Neural cell (in vitro differentiated cells): Measurements from ENCODE around the gene C13orf46. TPM values are rescaled to one million over a fixed set of nuclear protein-coding genes. Genes with fewer than 3 reads are reported as not detected.

Experiments used
- H2AFZ ChIP-seq: fragments of 200-600, 300-800 bp; sonication (generic), shearing (Covaris generic); 2 replicates; pipeline ENCODE4 v1.6.0; 2014; ENCODE audit warnings: low read depth, mild to moderate bottlenecking, antibody characterized with exemption, low read length, moderate library complexity
- H3F3A ChIP-seq: fragments of 200-600 bp; shearing (Covaris generic); 2 replicates; pipeline ENCODE4 v1.6.1; 2016; ENCODE audit warnings: mild to moderate bottlenecking, moderate library complexity, mixed read lengths, antibody characterized with exemption, low read length; ENCODE audit not compliant: insufficient read depth, poor library complexity, severe bottlenecking
- H3K27ac ChIP-seq: fragments of 200-600, 300-800 bp; sonication (generic), shearing (Covaris generic); 2 replicates; pipeline ENCODE4 v1.5.1; 2014; ENCODE audit warnings: mild to moderate bottlenecking, low read length, moderate library complexity
- H3K27me3 ChIP-seq: fragments of 300-800, 200-600 bp; sonication (generic), shearing (Covaris generic); 2 replicates; pipeline ENCODE4 v1.6.0; 2014; ENCODE audit warnings: mild to moderate bottlenecking, low read depth, low read length, moderate library complexity; ENCODE audit not compliant: insufficient read depth
- H3K36me3 ChIP-seq: fragments of 300-800, 200-600 bp; sonication (generic), shearing (Covaris generic); 2 replicates; pipeline ENCODE4 v1.5.1; 2014; ENCODE audit warnings: mild to moderate bottlenecking, antibody characterized with exemption, low read length, moderate library complexity; ENCODE audit not compliant: insufficient read depth
- H3K4me2 ChIP-seq: fragments of 300-800, 200-600 bp; sonication (generic), shearing (Covaris generic); 2 replicates; pipeline ENCODE4 v1.6.0; 2014; ENCODE audit warnings: mild to moderate bottlenecking, low read length
- H3K4me3 ChIP-seq: fragments of 300-800, 200-600 bp; sonication (generic), shearing (Covaris generic); 2 replicates; pipeline ENCODE4 v1.5.1; 2014; ENCODE audit warnings: mild to moderate bottlenecking, low read length, moderate library complexity
- H3K79me2 ChIP-seq: fragments of 200-600 bp; shearing (Covaris generic); replicated peaks from 2 replicates; pipeline ENCODE4 v1.6.0; 2014; ENCODE audit warnings: mild to moderate bottlenecking, low read length, moderate library complexity; ENCODE audit not compliant: insufficient read depth
- H3K9ac ChIP-seq: fragments of 300-800, 200-600 bp; sonication (generic), shearing (Covaris generic); 2 replicates; pipeline ENCODE4 v1.6.1; 2016; ENCODE audit warnings: mild to moderate bottlenecking, low read length, mixed read lengths
- H3K9me2 ChIP-seq: fragments of 200-600 bp; shearing (Covaris generic); 2 replicates; pipeline ENCODE4 v1.6.1; 2016; ENCODE audit warnings: mild to moderate bottlenecking, low read length, mixed read lengths; ENCODE audit not compliant: insufficient read depth
- H3K9me3 ChIP-seq: fragments of 200-600, 300-800 bp; sonication (generic), shearing (Covaris generic); 2 replicates; pipeline ENCODE4 v1.6.1; 2016; ENCODE audit warnings: mild to moderate bottlenecking, mixed run types, low read length, moderate library complexity, mixed read lengths
- H4K20me1 ChIP-seq: fragments of 200-600 bp; shearing (Covaris generic); 2 replicates; pipeline ENCODE4 v1.6.1; 2016; ENCODE audit warnings: mild to moderate bottlenecking, mixed run types; ENCODE audit not compliant: insufficient read depth
- CTCF ChIP-seq: fragments of 450-650 bp; IDR thresholded peaks from 2 replicates; pipeline ENCODE4 v1.5.1; 2014; ENCODE audit warnings: antibody characterized with exemption, mild to moderate bottlenecking, moderate library complexity; ENCODE audit not compliant: poor library complexity, severe bottlenecking
- EP300 ChIP-seq: fragments of 450-650 bp; conservative IDR thresholded peaks from 2 replicates; pipeline ENCODE4 v1.6.1; 2014; ENCODE audit warnings: antibody characterized with exemption, mild to moderate bottlenecking, moderate library complexity; ENCODE audit not compliant: poor library complexity, severe bottlenecking
- EZH2 ChIP-seq: fragments of 200-600, 300-800 bp; shearing (Covaris generic), sonication (generic); IDR thresholded peaks from 2 replicates; pipeline ENCODE4 v1.6.1; 2014; ENCODE audit warnings: antibody characterized with exemption, low read length, borderline replicate concordance, mild to moderate bottlenecking; ENCODE audit not compliant: insufficient read depth, poor library complexity, severe bottlenecking
- MXI1 ChIP-seq: fragments of 450-650 bp; conservative IDR thresholded peaks from 2 replicates; pipeline ENCODE4 v1.6.1; 2014; ENCODE audit warnings: antibody characterized with exemption, mild to moderate bottlenecking; ENCODE audit not compliant: poor library complexity, severe bottlenecking
- POLR2AphosphoS5 ChIP-seq: IDR thresholded peaks from 2 replicates; pipeline ENCODE4 v1.6.1; 2012
- RAD21 ChIP-seq: fragments of 450-650 bp; conservative IDR thresholded peaks from 2 replicates; pipeline ENCODE4 v1.6.1; 2014; ENCODE audit warnings: antibody characterized with exemption, mild to moderate bottlenecking, moderate library complexity
- REST ChIP-seq: IDR thresholded peaks from 2 replicates; pipeline ENCODE4 v1.6.1; 2012; ENCODE audit warnings: borderline replicate concordance
- SMC3 ChIP-seq: fragments of 450-650 bp; conservative IDR thresholded peaks from 2 replicates; pipeline ENCODE4 v1.6.1; 2014; ENCODE audit warnings: antibody characterized with exemption, mild to moderate bottlenecking, moderate library complexity; ENCODE audit not compliant: poor library complexity
- TAF1 ChIP-seq: IDR thresholded peaks from 2 replicates; pipeline ENCODE4 v1.6.1; 2012; ENCODE audit warnings: low read depth
- polyA plus RNA-seq: library from polyadenylated mRNA; depleted of rRNA; stranded (reverse); fragments of >200 nt; gene quantifications from 2 replicates; pipeline ENCODE4 v1.2.3, GENCODE V29; 2014

C13orf46 gene
- polyA plus RNA-seq, 1 donor from 2014 or later, result not detected

- no peaks in the 10 kb centered on the region for H3F3A ChIP-seq
- H3K9ac ChIP-seq, result no peak overlapping the region
- no peaks in the 10 kb centered on the region for H3K9me3 ChIP-seq
- H3K4me3 ChIP-seq, result no peak overlapping the region
- H4K20me1 ChIP-seq, result no peaks in the 10 kb centered on the region
- H3K9me2 ChIP-seq, result no peaks in the 10 kb centered on the region
- no peak overlapping the region for H3K27ac ChIP-seq
- no peaks in the 10 kb centered on the region for H3K27me3 ChIP-seq
- no peaks in the 10 kb centered on the region for H3K79me2 ChIP-seq
- no peak overlapping the region for H3K4me2 ChIP-seq
- H3K36me3 ChIP-seq, result no peaks in the 10 kb centered on the region
- no peak for TF ChIP-seq MXI1
- TF ChIP-seq SMC3, result no peak
- TF ChIP-seq POLR2AphosphoS5, result no peak
- H2AFZ ChIP-seq, result no peak overlapping the region
These were observed 15.5 kb downstream of the C13orf46 start for GRCh38 chr13:113958373-113958772.

- no peaks in the 10 kb centered on the region for H3K9me2 ChIP-seq
- no peaks in the 10 kb centered on the region for H3K36me3 ChIP-seq
- no peak overlapping the region for H3K4me2 ChIP-seq
- H3F3A ChIP-seq, result no peaks in the 10 kb centered on the region
- H2AFZ ChIP-seq, result no peak overlapping the region
- no peaks in the 10 kb centered on the region for H4K20me1 ChIP-seq
- no peaks in the 10 kb centered on the region for H3K79me2 ChIP-seq
- H3K27me3 ChIP-seq, result no peaks in the 10 kb centered on the region
- no peak overlapping the region for H3K27ac ChIP-seq
- H3K9me3 ChIP-seq, result no peaks in the 10 kb centered on the region
- no peak overlapping the region for H3K9ac ChIP-seq
- no peak for TF ChIP-seq MXI1
- TF ChIP-seq RAD21, result no peak
- no peak for TF ChIP-seq CTCF
- TF ChIP-seq REST, result no peak
- TF ChIP-seq TAF1, result no peak
- TF ChIP-seq EP300, result no peak
- TF ChIP-seq EZH2, result no peak
- no peak for TF ChIP-seq POLR2AphosphoS5
- TF ChIP-seq SMC3, result no peak
- no peak overlapping the region for H3K4me3 ChIP-seq
These were observed 17.3 kb downstream of the C13orf46 start for GRCh38 chr13:113956571-113956970.

- TF ChIP-seq EZH2 (no peak), EP300 (no peak), REST (no peak), TAF1 (no peak), SMC3 (no peak), CTCF (no peak), MXI1 (no peak), RAD21 (no peak), POLR2AphosphoS5 (no peak)
- Histone ChIP-seq H3F3A (no peaks in the 10 kb centered on the region), H3K36me3 (no peaks in the 10 kb centered on the region), H3K9me2 (no peaks in the 10 kb centered on the region), H2AFZ (no peak overlapping the region), H3K27me3 (no peaks in the 10 kb centered on the region), H3K4me2 (no peak overlapping the region), H3K79me2 (no peaks in the 10 kb centered on the region), H3K27ac (no peak overlapping the region), H3K9me3 (no peaks in the 10 kb centered on the region), H4K20me1 (no peaks in the 10 kb centered on the region), H3K9ac (no peak overlapping the region), H3K4me3 (no peak overlapping the region)
These were observed 18.2 kb downstream of the C13orf46 start for GRCh38 chr13:113955691-113956090.
